ENCODE results near the gene APBB1IP. TPM values are rescaled to one million over a fixed set of nuclear protein-coding genes. Genes with fewer than 3 reads are reported as not detected.
"Not testable (repeated sequence)": the region's sequence is repeated elsewhere in the genome, so short reads cannot be mapped to it uniquely, and the experiment has no call there.

Gene APBB1IP
- total RNA-seq, 1 experiment from 2014 or later = not detected

GRCh38 chr10:26579256-26580063 lies 141.3 kb downstream of the APBB1IP start:
- H3K4me1 Mint-ChIP-seq (ENCODE audit: insufficient read depth, unreplicated experiment) = no peaks in the 10 kb centered on the region
- no peaks in the 10 kb centered on the region for H3K9me3 Mint-ChIP-seq (ENCODE audit: unreplicated experiment)
- DNase-seq (ENCODE audit: unreplicated experiment) = no peak
- intact Hi-C loops (cut with micrococcal nuclease) = no loop called here
- no TSS peak for BruUV-seq (replicated peaks)
- TF ChIP-seq CTCF (IDR thresholded peaks at IDR 0.05; ENCODE audit: unreplicated experiment) = no peak
- H3K36me3 Mint-ChIP-seq (ENCODE audit: insufficient read depth, unreplicated experiment) = no peaks in the 10 kb centered on the region
- POLR2A ChIA-PET = no interaction called here
- peaks cover 40% of the 10 kb centered on the region for H3K27me3 Mint-ChIP-seq (ENCODE audit: insufficient read depth, unreplicated experiment)
- CTCF ChIA-PET = no interaction called here
- no peak overlapping the region for H3K4me3 Mint-ChIP-seq (ENCODE audit: unreplicated experiment)
- no peak overlapping the region for H3K27ac Mint-ChIP-seq (ENCODE audit: low read depth, unreplicated experiment)

DNA sequence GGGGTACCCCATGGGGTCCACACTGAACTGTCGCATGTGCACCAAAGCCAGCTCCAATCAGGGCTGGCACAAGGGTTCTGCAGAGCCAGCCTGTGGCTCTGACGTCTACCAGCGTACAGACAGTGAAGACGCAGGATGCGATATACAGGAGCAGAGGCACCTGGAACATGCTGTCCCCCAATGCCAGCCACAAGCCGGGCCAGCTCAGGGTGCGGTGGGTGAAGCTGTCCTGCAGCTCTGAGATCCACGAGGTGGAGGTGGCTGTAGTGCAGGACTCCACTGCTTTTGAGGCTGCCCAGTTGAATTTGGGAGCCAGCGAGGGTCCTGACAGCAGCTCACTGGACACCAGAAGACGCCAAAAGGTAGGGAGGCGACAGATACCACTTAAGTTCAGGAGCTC lies 148.1 kb downstream of the APBB1IP start:
- TF ChIP-seq CTCF (IDR thresholded peaks at IDR 0.05; ENCODE audit: unreplicated experiment) = no peak
- DNase-seq (ENCODE audit: unreplicated experiment) = no peak
- Mint-ChIP-seq H3K27me3 (ENCODE audit: insufficient read depth, unreplicated experiment) (peaks cover 54% of the 10 kb centered on the region), H3K36me3 (ENCODE audit: insufficient read depth, unreplicated experiment) (no peaks in the 10 kb centered on the region), H3K9me3 (ENCODE audit: unreplicated experiment) (no peaks in the 10 kb centered on the region), H3K4me3 (ENCODE audit: unreplicated experiment) (no peak overlapping the region), H3K27ac (ENCODE audit: low read depth, unreplicated experiment) (no peak overlapping the region), H3K4me1 (ENCODE audit: insufficient read depth, unreplicated experiment) (no peaks in the 10 kb centered on the region)
- no TSS peak for BruUV-seq (replicated peaks)
- intact Hi-C loops (cut with micrococcal nuclease) = no loop called here
- ChIA-PET POLR2A (no interaction called here), CTCF (no interaction called here)

DNA sequence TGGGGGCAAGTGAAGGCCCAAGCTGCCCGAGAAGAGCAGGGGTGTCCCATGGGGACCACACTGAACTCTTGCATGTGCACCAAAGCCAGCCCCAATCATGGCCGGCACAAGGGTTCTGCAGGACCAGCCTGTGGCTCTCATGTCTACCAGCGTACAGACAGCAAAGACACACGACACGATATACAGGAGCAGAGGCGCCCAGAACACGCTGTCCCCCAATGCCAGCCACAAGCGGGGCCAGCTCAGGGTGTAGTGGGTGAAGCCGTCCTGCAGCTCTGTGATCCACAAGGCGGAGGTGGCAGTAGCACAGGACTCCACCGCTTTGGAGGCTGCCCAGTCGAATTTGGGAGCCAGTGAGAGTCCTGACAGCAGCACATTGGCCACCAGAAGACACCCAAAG lies 150.5 kb downstream of the APBB1IP start:
- no peaks in the 10 kb centered on the region for H3K36me3 Mint-ChIP-seq (ENCODE audit: insufficient read depth, unreplicated experiment)
- ChIA-PET POLR2A (no interaction called here), CTCF (no interaction called here)
- H3K4me3 Mint-ChIP-seq (ENCODE audit: unreplicated experiment) = no peak overlapping the region
- DNase-seq (ENCODE audit: unreplicated experiment) = no peak
- no TSS peak for BruUV-seq (replicated peaks)
- H3K9me3 Mint-ChIP-seq (ENCODE audit: unreplicated experiment) = no peaks in the 10 kb centered on the region
- intact Hi-C loops (cut with micrococcal nuclease) = no loop called here
- H3K4me1 Mint-ChIP-seq (ENCODE audit: insufficient read depth, unreplicated experiment) = no peaks in the 10 kb centered on the region
- peaks cover 60% of the 10 kb centered on the region for H3K27me3 Mint-ChIP-seq (ENCODE audit: insufficient read depth, unreplicated experiment)
- TF ChIP-seq CTCF (IDR thresholded peaks at IDR 0.05; ENCODE audit: unreplicated experiment) = no peak
- no peak overlapping the region for H3K27ac Mint-ChIP-seq (ENCODE audit: low read depth, unreplicated experiment)

DNA sequence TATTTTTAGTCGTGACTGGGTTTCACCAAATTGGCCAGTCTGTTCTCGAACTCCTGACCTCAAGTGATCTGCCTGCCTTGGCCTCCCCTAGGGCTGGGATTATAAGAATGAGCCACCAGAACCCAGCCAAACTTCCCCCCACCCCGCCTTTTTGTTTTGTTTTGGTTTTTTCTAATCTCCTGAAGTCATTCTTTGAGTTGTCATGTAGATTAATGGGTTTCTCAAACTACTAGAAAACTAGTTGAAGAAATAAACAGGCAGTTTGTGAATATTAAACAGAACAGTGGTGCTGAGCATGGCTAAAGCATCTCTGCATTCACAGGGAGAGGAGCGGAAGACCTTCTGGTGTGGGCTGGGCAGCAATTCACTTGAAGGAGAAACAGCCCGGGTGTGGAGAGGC lies 151.7 kb downstream of the APBB1IP start:
- DNase-seq (ENCODE audit: unreplicated experiment); H3K27ac Mint-ChIP-seq (ENCODE audit: low read depth, unreplicated experiment); H3K4me3 Mint-ChIP-seq (ENCODE audit: unreplicated experiment); H3K9me3 Mint-ChIP-seq (ENCODE audit: unreplicated experiment); H3K4me1 Mint-ChIP-seq (ENCODE audit: insufficient read depth, unreplicated experiment); POLR2A ChIA-PET; intact Hi-C loops (cut with micrococcal nuclease); H3K36me3 Mint-ChIP-seq (ENCODE audit: insufficient read depth, unreplicated experiment); CTCF ChIA-PET; BruUV-seq (replicated peaks): not testable (repeated sequence)
- H3K27me3 Mint-ChIP-seq (ENCODE audit: insufficient read depth, unreplicated experiment) = peaks cover 59% of the 10 kb centered on the region
